Hair follicle dermal papilla cell (primary cell): ENCODE data around the gene TCFL5. TPM values are rescaled to one million over a fixed set of nuclear protein-coding genes. Genes with fewer than 3 reads are reported as not detected.

ENCODE experiments used
- small RNA-seq: library from RNA; depleted of rRNA; stranded (forward); fragments of <200 nt; gene quantifications from one replicate; pipeline ENCODE3, GENCODE V24; 2012
- total RNA-seq: library from RNA; depleted of rRNA; stranded (reverse); fragments of >200 nt; gene quantifications from 2 replicates; pipeline ENCODE4 v1.2.3, GENCODE V29; 2012

The TCFL5 gene
- total RNA-seq, result 13.4 and 19.0 TPM in 2 replicates

GRCh38 chr20:62861726-62862336 is at the start of gene TCFL5:
TCFL5 (minus strand) TSS chr20:62861822; CDS start chr20:62861670, 152 bp downstream.

GRCh38 chr20:62816884-62817873 is 44.4 kb downstream of the TCFL5 start, which contains the start of gene COL9A3:
COL9A3 (plus strand) TSS chr20:62817050; CDS start chr20:62817065, 15 bp downstream.

GRCh38 chr20:62804627-62805154 is 56.9 kb downstream of the TCFL5 start, which contains the start of gene OGFR:
OGFR (plus strand) TSS chr20:62804835; CDS start chr20:62804860, 25 bp downstream.

Small RNA genes lying within 50 kb of the gene (small RNA-seq; reads per million reads assigned to genes)
- not detected for gene DPH3P1

Other genes starting within 250 kb of the TCFL5 start
- gene SLCO4A1, start 219.3 kb downstream of the TCFL5 start, total RNA-seq, result under 0.01 and 0.16 TPM in 2 replicates
- 0.36 and 0.49 TPM in 2 replicates for gene NTSR1, start 153.0 kb downstream of the TCFL5 start, total RNA-seq
- gene MRGBP, start 65.3 kb downstream of the TCFL5 start, total RNA-seq, result 20.0 and 20.6 TPM in 2 replicates
- 50.6 and 54.5 TPM in 2 replicates for gene OGFR, start 57.0 kb downstream of the TCFL5 start, total RNA-seq
- gene COL9A3, start 44.8 kb downstream of the TCFL5 start, total RNA-seq, result 0.24 TPM in 1 of 2 replicates, not detected in the other
- gene DIDO1, start 64.7 kb upstream of the TCFL5 start, total RNA-seq, result 59.1 and 61.2 TPM in 2 replicates
- 26.0 and 30.3 TPM in 2 replicates for gene GID8, start 76.3 kb upstream of the TCFL5 start, total RNA-seq
- gene SLC17A9, start 90.9 kb upstream of the TCFL5 start, total RNA-seq, result 11.1 and 13.0 TPM in 2 replicates
- gene BHLHE23, start 145.1 kb upstream of the TCFL5 start, total RNA-seq, result not detected in 2 replicates